GM12892 (cell line): Measurements from ENCODE around the gene SMIM35.

Experiments
- POLR2A ChIP-seq: IDR thresholded peaks from 2 replicates; pipeline ENCODE4 v1.6.1; 2011; ENCODE audit warnings: low read depth, low read length, control low read depth
- POLR2AphosphoS5 ChIP-seq: IDR thresholded peaks from 2 replicates; pipeline ENCODE4 v1.6.1; 2011; ENCODE audit warnings: low read depth, low read length, control low read depth
- TAF1 ChIP-seq: IDR thresholded peaks from 2 replicates; pipeline ENCODE4 v1.6.1; 2011; ENCODE audit warnings: low read depth, mild to moderate bottlenecking, control low read depth, low read length, borderline replicate concordance

DNA sequence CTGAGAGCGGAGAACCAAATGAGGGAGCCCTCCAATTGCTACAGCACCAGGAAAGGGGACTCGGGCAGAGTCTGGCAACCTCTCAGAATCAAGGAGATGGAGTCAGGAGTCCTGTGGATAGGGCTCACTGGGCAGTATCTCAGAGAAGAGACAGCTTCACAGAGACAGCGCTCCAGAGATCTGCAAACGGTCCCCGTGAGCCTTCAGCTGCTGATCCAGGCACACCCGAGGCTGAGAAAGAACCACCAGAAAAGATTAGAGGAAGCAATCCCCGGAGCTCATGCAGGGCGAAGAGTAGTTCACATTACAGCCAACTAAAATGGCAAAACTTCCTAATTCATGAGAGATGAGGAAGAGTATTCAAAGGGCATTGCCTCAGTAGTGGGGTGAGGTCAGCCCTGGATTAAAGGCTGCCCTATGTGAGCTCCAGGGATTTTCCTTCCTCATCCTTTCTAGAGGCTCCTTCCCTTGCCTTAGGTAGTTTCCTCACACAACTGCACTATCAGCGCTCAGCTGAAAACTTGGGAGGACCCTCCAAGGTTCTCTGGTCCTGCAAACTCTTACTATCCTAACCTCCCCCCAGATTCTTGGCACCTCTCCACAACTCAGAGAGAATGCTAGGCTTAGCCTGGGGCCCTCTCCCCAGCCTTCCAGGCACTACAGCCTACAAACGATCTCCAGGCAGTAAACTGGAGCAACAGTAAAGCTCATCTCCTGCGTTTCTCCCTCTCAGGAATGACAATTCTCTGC, 42.1 kb upstream of the SMIM35 start:
- TF ChIP-seq POLR2AphosphoS5 (no peak), POLR2A (no peak), TAF1 (no peak)
